Epithelial cell of esophagus (primary cell): ENCODE measurements around the gene ARSG.

Source experiments
- DNase-seq: peaks from one replicate; pipeline ENCODE4 v3.0.0; 2010; ENCODE audit warnings: low read depth
- H3K4me3 ChIP-seq: 2 replicates; pipeline ENCODE4 v1.5.1; 2011; ENCODE audit warnings: mild to moderate bottlenecking, low read length, control low read depth
- CTCF ChIP-seq: IDR thresholded peaks from 2 replicates; pipeline ENCODE4 v1.5.1; 2011; ENCODE audit warnings: low read depth, mild to moderate bottlenecking, low read length, control low read depth, inconsistent platforms; ENCODE audit not compliant: insufficient read depth; ENCODE audit errors: missing control alignments

Gene ARSG

DNA sequence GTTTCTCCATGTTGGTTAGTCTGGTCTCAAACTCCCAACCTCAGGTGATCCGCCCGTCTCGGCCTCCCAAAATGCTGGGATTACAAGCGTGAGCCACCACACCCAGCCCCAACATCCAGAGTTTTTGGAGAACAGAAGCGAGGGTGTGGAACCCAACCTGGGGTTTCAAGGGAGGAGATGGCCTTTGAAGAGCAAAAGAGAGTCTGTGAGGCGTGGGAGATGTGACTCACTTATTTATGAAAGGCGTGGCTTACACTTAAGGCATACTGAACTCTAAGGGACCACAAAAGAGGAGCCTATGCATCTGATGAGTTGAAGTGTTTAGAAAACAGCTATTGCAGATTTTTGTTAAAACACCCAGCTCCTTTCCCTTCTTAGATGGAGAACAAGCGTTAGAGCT is 18.9 kb downstream of the ARSG start:
- no peak overlapping the region for H3K4me3 ChIP-seq
- DNase-seq: no peak
- no peak for TF ChIP-seq CTCF

GRCh38 chr17:68314916-68315535 is 23.7 kb downstream of the ARSG start:
- DNase-seq: no peak
- TF ChIP-seq CTCF: no peak
- H3K4me3 ChIP-seq: no peak overlapping the region

GRCh38 chr17:68315930-68316329 is 24.6 kb downstream of the ARSG start:
- no peak for TF ChIP-seq CTCF
- DNase-seq: no peak
- no peak overlapping the region for H3K4me3 ChIP-seq

DNA sequence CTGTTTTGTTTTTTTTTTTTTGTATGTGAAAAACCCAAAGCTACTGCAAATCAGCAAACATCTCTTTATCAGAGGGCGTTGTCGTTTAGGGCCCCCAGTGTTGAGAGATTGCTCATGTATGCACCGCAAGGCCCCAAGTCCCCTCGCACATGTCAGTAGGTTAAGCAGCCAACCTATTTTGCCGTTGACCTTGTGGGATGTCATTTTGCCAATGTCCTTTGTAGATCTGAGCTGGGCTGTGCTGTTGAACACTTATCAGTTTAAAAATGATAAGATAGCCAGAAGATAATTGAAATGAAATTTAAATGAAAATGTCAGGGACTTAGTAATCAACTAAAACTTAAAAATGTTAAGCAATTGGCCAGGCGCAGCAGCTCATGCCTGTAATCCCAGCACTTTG is 26.2 kb downstream of the ARSG start:
- no peak overlapping the region for H3K4me3 ChIP-seq
- no peak for TF ChIP-seq CTCF
- DNase-seq: no peak

DNA sequence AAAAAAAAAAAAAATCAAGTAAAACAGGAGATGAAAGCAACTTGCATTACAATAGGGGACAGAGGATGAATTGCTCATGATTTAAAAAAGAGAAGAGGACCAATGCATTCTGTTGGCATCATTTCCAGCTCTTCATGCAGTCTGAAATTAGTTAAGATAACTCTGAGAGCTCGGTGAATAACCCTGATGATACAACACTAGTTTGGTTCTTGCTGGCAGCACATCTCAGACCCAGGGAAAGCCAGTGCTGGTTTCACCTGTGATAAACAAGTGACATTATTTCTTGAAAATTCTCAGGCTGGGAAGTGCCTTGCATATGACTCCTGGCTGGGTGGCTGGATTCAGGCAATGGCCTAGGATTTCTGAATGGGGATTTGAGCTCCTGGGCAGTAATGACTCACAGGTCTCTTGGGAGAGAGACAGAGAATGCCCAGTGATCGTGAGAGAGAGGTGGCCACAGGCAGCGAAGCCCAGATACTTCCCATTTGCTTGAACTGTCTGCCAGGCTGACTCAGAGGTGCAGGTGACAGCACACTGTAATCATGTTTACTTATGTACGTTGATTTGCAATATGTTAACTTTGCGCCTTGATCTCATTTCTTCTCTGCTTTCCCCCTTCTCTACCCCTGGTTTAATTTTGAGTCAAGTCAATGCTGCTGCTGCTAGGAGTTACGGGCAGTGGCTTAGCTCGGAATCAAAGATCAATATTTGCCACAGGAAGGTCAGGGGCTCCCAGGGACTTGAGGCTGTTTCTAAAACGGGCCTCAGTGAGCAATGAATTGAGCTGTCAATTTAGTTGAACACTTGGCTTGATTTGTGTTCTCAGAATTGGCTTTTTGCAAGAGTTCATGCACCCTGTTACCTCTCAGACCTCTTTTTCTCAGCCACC is 27.1 kb downstream of the ARSG start:
- DNase-seq: peak; percentile 51
- no peak for TF ChIP-seq CTCF

DNA sequence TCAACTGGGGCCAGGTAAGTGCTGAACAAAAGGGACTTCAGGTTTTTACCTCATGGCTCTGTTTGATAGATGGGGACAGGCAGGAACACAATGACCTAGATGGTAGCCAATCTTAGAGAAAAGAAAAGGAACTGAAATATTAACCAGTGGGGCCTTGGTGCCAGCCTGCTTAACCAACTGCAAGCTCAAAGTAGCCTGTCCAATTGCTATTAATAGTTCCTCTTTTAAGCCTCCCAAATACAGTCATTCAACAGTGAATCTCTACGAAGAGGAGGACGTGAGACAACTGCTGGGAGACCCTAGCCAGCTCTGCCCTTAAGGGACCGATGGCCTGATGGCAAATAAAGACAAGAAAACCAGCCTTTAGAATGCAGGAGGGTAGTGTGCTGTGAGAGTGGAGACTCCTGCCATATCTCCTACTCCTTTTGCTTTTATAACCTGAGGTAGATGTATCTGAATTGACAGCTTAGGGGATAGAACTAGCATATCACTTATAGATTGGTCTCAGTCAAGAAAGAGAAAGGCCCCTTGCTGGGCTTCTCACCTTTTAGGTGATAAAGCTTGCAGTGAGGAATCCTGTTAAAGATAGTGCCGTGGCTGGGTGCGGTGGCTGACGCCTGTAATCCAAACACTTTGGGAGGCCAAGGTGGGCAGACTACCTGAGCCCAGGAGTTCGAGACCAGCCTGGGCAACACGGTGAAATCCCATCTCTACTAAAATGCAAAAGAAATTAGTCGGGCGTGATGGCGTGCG is 28.3 kb downstream of the ARSG start:
- TF ChIP-seq CTCF: no peak
- H3K4me3 ChIP-seq: no peak overlapping the region
- DNase-seq: no peak

More for the DNA sequence above, 27.1 kb downstream of the ARSG start:
- no peak overlapping the region for H3K4me3 ChIP-seq
